Liver (tissue), 9 donors: Measurements from ENCODE around the gene TAF4. TPM values are rescaled to one million over a fixed set of nuclear protein-coding genes. Genes with fewer than 3 reads are reported as not detected.
"Not testable (repeated sequence)": the region's sequence is repeated elsewhere in the genome, so short reads cannot be mapped to it uniquely, and the experiment has no call there.

Experiments used
- DNase-seq: peaks from one replicate; pipeline ENCODE4 v3.0.0-alpha.2; 2017; ENCODE audit warnings: low spot score
- H3K27ac ChIP-seq, 2 donors: one replicate each; pipeline ENCODE4 v1.7.0; 2013; ENCODE audit warnings: inconsistent platforms in 2 of 2, low read length in 2 of 2, control low read depth in 1 of 2, low read depth in 1 of 2, mild to moderate bottlenecking in 1 of 2
- H3K27me3 ChIP-seq, 4 donors: one replicate each; pipeline versions ENCODE4 v1.6.1 to v1.7.0; 2013; ENCODE audit warnings: low read length in 3 of 4, inconsistent platforms in 1 of 4, mild to moderate bottlenecking in 1 of 4, moderate library complexity in 1 of 4; ENCODE audit not compliant: control insufficient read depth in 4 of 4, insufficient read depth in 4 of 4
- H3K36me3 ChIP-seq, 4 donors: one replicate each; pipeline versions ENCODE4 v1.6.1 to v1.7.0; 2013; ENCODE audit warnings: low read length in 3 of 4, mild to moderate bottlenecking in 3 of 4, low read depth in 1 of 4, moderate library complexity in 1 of 4; ENCODE audit not compliant: control insufficient read depth in 4 of 4, insufficient read depth in 3 of 4
- H3K4me1 ChIP-seq, 4 donors: one replicate each; pipeline versions ENCODE4 v1.6.1 to v1.7.0; 2013; ENCODE audit warnings: low read length in 3 of 4, mild to moderate bottlenecking in 3 of 4, moderate library complexity in 1 of 4; ENCODE audit not compliant: control insufficient read depth in 4 of 4, insufficient read depth in 4 of 4
- H3K4me3 ChIP-seq, 3 donors: one replicate each; pipeline versions ENCODE4 v1.6.1 to v1.7.0; 2013; ENCODE audit warnings: low read length in 3 of 3, control low read depth in 1 of 3, low read depth in 1 of 3, mild to moderate bottlenecking in 1 of 3
- H3K9ac ChIP-seq, 2 donors: one replicate each; pipeline ENCODE4 v1.7.0; 2013; ENCODE audit warnings: low read length in 2 of 2, mild to moderate bottlenecking in 2 of 2, moderate library complexity in 2 of 2, control low read depth in 1 of 2, low read depth in 1 of 2
- H3K9me3 ChIP-seq, 4 donors: one replicate each; pipeline versions ENCODE4 v1.6.1 to v1.7.0; 2013; ENCODE audit warnings: low read length in 3 of 4; ENCODE audit not compliant: control insufficient read depth in 4 of 4
- EGR1 ChIP-seq, 2 donors: IDR thresholded peaks; 2 replicates each; pipeline ENCODE4 v1.6.1; 2016 to 2018; ENCODE audit warnings: antibody characterized with exemption in 2 of 2, low read depth in 2 of 2
- FOXA1 ChIP-seq: IDR thresholded peaks from 2 replicates; pipeline ENCODE4 v1.6.1; 2016; ENCODE audit warnings: antibody characterized with exemption
- GABPA ChIP-seq, 2 donors: IDR thresholded peaks in 1 of 2; conservative IDR thresholded peaks in 1 of 2; 2 replicates each; pipeline ENCODE4 v1.6.1; 2016; ENCODE audit warnings: antibody characterized with exemption in 2 of 2, mild to moderate bottlenecking in 1 of 2, moderate library complexity in 1 of 2
- HNF4A ChIP-seq, 2 donors: conservative IDR thresholded peaks; 2 replicates each; pipeline ENCODE4 v1.6.1; 2016; ENCODE audit warnings: antibody characterized with exemption in 2 of 2, mild to moderate bottlenecking in 2 of 2
- JUND ChIP-seq, 2 donors: IDR thresholded peaks; 2 replicates each; pipeline ENCODE4 v1.6.1; 2016; ENCODE audit warnings: antibody characterized with exemption in 2 of 2
- NR2F2 ChIP-seq: IDR thresholded peaks from 2 replicates; pipeline ENCODE4 v1.6.1; 2016; ENCODE audit warnings: antibody characterized with exemption
- RAD21 ChIP-seq, 2 donors: IDR thresholded peaks; 2 replicates each; pipeline ENCODE4 v1.6.1; 2016; ENCODE audit warnings: antibody characterized with exemption in 2 of 2, mild to moderate bottlenecking in 2 of 2
- REST ChIP-seq: IDR thresholded peaks from 2 replicates; pipeline ENCODE4 v1.6.1; 2016; ENCODE audit warnings: antibody characterized with exemption, mild to moderate bottlenecking
- SP1 ChIP-seq: IDR thresholded peaks from 2 replicates; pipeline ENCODE4 v1.6.1; 2018; ENCODE audit warnings: antibody characterized with exemption, mild to moderate bottlenecking
- TAF1 ChIP-seq: conservative IDR thresholded peaks from 2 replicates; pipeline ENCODE4 v1.6.1; 2016; ENCODE audit warnings: antibody characterized with exemption, mild to moderate bottlenecking
- YY1 ChIP-seq: IDR thresholded peaks from 2 replicates; pipeline ENCODE4 v1.6.1; 2016; ENCODE audit warnings: antibody characterized with exemption, mild to moderate bottlenecking
- WGBS: extraction: QIAGEN DNeasy Blood & Tissue Kit; methylation state at CpG from one replicate; pipeline ENCODE4 v1.1.7; 2013; 5-methylcytosine and 5-hydroxymethylcytosine counted together
- polyA plus RNA-seq, 2 donors: library from polyadenylated mRNA; stranded (reverse) in 1 of 2; unstranded in 1 of 2; fragments of 200-250 nt in 1 of 2; fragments of >200 nt in 1 of 2; fragmentation: Nextera tagmentation in 1 of 2; extraction: Ambion mirVana in 1 of 2; gene quantifications; one replicate each; pipeline versions ENCODE4 v1.2.1 to v1.2.3, GENCODE V29; 2013 to 2015
- total RNA-seq, 2 donors: library from RNA; depleted of rRNA; stranded (reverse); fragments of >200 nt; gene quantifications; one replicate each; pipeline ENCODE4 v1.2.3, GENCODE V29; 2014
- TF ChIP-seq, protein P1 (sequence below): IDR thresholded peaks from 2 replicates; pipeline ENCODE4 v1.6.1; 2016; ENCODE audit warnings: antibody characterized with exemption
- TF ChIP-seq, protein P2 (sequence below): IDR thresholded peaks from 2 replicates; pipeline ENCODE4 v1.6.1; 2016; ENCODE audit warnings: antibody characterized with exemption
- TF ChIP-seq, protein P3 (sequence below): IDR thresholded peaks from 2 replicates; pipeline ENCODE4 v1.6.1; 2016; ENCODE audit warnings: antibody characterized with exemption
- donor health status: healthy.
- donor health status: healthy.
- donor health status: healthy.
- donor health status: healthy.
- donor health status: healthy.

The TAF4 gene
- total and polyA plus RNA-seq, 4 donors: 2.0 to 11.8 (median 5.6) TPM

DNA sequence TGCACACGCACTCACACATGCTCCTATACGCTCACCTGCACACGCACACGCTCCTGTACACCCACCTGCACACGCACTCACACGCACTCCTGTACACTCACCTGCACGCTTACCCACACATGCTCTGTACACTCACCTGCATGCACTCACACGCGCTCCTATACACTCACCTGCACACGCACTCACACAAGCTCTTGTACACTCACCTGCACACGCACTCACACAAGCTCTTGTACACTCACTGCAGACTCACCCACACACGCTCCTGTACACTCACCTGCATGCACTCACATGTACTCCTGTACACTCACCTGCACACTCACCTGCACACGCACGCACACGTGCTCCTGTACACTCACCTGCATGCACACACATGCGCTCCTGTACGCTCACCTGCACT is 22.0 kb upstream of the TAF4 start (continued):
- TF ChIP-seq NR2F2 (no peak), TAF1 (no peak), SP1 (no peak), FOXA1 (no peak)

GRCh38 chr20:62087227-62087626 is 21.5 kb upstream of the TAF4 start:
- WGBS: 52% methylated on average over 11 of the region's 11 CpGs
- H3K4me1 ChIP-seq: no peaks in the 10 kb centered on the region
- peaks cover 0 to 2% (median 0%) of the 10 kb centered on the region in 4 donors for H3K27me3 ChIP-seq
- H3K27ac ChIP-seq: no peak overlapping the region
- no peaks in the 10 kb centered on the region for H3K36me3 ChIP-seq
- DNase-seq: no peak
- no peak overlapping the region for H3K9ac ChIP-seq
- H3K9me3 ChIP-seq: peaks cover 0 to 5% (median 0%) of the 10 kb centered on the region in 4 donors
- no peak for TF ChIP-seq YY1
- TF ChIP-seq RAD21 (IDR thresholded peaks at IDR 0.05): no peak
- TF ChIP-seq SP1: no peak
- no peak for TF ChIP-seq HNF4A (conservative IDR thresholded peaks at IDR 0.05)
- TF ChIP-seq, protein P1, sequence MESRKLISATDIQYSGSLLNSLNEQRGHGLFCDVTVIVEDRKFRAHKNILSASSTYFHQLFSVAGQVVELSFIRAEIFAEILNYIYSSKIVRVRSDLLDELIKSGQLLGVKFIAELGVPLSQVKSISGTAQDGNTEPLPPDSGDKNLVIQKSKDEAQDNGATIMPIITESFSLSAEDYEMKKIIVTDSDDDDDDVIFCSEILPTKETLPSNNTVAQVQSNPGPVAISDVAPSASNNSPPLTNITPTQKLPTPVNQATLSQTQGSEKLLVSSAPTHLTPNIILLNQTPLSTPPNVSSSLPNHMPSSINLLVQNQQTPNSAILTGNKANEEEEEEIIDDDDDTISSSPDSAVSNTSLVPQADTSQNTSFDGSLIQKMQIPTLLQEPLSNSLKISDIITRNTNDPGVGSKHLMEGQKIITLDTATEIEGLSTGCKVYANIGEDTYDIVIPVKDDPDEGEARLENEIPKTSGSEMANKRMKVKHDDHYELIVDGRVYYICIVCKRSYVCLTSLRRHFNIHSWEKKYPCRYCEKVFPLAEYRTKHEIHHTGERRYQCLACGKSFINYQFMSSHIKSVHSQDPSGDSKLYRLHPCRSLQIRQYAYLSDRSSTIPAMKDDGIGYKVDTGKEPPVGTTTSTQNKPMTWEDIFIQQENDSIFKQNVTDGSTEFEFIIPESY: no peak
- TF ChIP-seq TAF1: no peak
- no peak for TF ChIP-seq GABPA (IDR thresholded peaks at IDR 0.05 in 1 of 2, conservative IDR thresholded peaks at IDR 0.05 in 1 of 2)
- TF ChIP-seq EGR1 (IDR thresholded peaks at IDR 0.05; ENCODE audit: low read depth in 2 of 2): no peak
- TF ChIP-seq REST: no peak
- TF ChIP-seq, protein P2, sequence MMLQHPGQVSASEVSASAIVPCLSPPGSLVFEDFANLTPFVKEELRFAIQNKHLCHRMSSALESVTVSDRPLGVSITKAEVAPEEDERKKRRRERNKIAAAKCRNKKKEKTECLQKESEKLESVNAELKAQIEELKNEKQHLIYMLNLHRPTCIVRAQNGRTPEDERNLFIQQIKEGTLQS: no peak
- TF ChIP-seq, protein P3, sequence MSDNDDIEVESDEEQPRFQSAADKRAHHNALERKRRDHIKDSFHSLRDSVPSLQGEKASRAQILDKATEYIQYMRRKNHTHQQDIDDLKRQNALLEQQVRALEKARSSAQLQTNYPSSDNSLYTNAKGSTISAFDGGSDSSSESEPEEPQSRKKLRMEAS: no peak
- H3K4me3 ChIP-seq: no peak overlapping the region

DNA sequence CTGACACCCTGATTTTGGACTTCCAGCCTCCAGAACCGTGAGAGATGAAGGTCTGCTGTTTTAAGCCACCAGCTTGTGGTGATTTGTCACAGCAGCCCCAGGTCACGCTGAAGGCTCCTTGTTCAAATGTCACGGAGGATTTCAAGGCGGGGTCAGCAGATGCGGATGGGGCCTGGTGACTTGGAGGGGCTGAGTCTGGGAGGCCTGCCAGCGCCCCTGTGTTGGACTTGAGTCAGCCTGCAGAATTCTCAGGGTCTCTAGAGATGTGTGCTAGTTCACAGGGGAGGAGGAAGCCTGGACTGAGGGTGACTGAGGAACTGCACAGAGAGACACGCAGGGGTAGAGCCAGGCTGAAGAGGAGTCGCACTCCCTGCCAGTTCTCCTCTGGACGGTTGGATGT is 19.5 kb upstream of the TAF4 start:
- TF ChIP-seq HNF4A (conservative IDR thresholded peaks at IDR 0.05): no peak
- no peak for TF ChIP-seq JUND (IDR thresholded peaks at IDR 0.05)
- TF ChIP-seq SP1: no peak
- H3K27ac ChIP-seq: no peak overlapping the region

DNA sequence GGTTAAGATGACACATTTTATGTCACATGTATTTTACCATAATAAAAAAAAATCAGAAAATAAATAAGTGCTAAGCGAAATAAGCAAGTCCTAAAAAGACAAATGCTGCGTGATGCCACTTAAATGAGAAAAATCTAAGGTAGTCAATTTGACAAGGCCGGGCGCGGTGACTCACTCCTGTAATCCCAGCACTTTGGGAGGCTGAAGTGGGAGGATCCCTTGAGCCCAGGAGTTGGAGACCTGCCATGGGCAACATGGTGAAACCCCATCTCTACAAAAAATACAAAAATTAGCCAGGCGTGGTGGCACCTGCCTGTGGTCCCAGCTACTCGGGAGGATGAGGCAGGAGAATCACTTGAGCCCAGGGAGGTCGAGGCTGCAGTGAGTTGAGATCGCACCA is 18.5 kb upstream of the TAF4 start:
- not testable (repeated sequence) for DNase-seq, H3K4me1 ChIP-seq, H3K4me3 ChIP-seq, H3K27me3 ChIP-seq, H3K27ac ChIP-seq, H3K9me3 ChIP-seq, H3K9ac ChIP-seq, H3K36me3 ChIP-seq
- 92% methylated on average over 9 of the region's 9 CpGs for WGBS

More for the DNA sequence above, 19.5 kb upstream of the TAF4 start:
- Histone ChIP-seq H3K9ac (no peak overlapping the region), H3K4me3 (no peak overlapping the region), H3K4me1 (no peaks in the 10 kb centered on the region), H3K9me3 (peaks cover 0 to 5% (median 2%) of the 10 kb centered on the region in 4 donors), H3K36me3 (no peaks in the 10 kb centered on the region), H3K27me3 (peaks cover 0 to 2% (median 0%) of the 10 kb centered on the region in 4 donors)
- no peak for DNase-seq
- WGBS: 84% methylated on average over 9 of the region's 9 CpGs
